Measurements from ENCODE around the gene UST. TPM values are rescaled to one million over a fixed set of nuclear protein-coding genes. Genes with fewer than 3 reads are reported as not detected.

Gene UST
- total RNA-seq, 2 experiments from 2014 or later: 1.9 to 3.7 TPM

GRCh38 chr6:148984531-148985056 is 237.8 kb downstream of the UST start:
- intact Hi-C loops (cut with DNase I, micrococcal nuclease): no loop called here
- TF ChIP-seq CTCF (IDR thresholded peaks at IDR 0.05): no peak
- no peak overlapping the region for H3K4me3 ChIP-seq (ENCODE audit: low read length)

GRCh38 chr6:148985499-148985898 is 238.7 kb downstream of the UST start:
- Mint-ChIP-seq H3K9me3 (no peaks in the 10 kb centered on the region), H3K4me3 (no peak overlapping the region), H3K27ac (no peak overlapping the region), H3K36me3 (ENCODE audit: low read depth) (no peaks in the 10 kb centered on the region), H3K27me3 (no peaks in the 10 kb centered on the region), H3K4me1 (ENCODE audit: low read depth) (no peaks in the 10 kb centered on the region)
- no peak overlapping the region for H3K27ac ChIP-seq (ENCODE audit: low read depth in 1 of 2, low read length in 2 of 2)
- ATAC-seq (ENCODE audit: poor library complexity) (no peak), DNase-seq (no peak)
- no peaks in the 10 kb centered on the region for H3K9me3 ChIP-seq (ENCODE audit: control insufficient read depth in 1 of 2, insufficient read depth in 1 of 2, low read length in 2 of 2)
- H3K4me1 ChIP-seq (ENCODE audit: insufficient read depth, low read length): no peaks in the 10 kb centered on the region
- ChIA-PET POLR2A (no interaction called here), CTCF (no interaction called here)
- no peak overlapping the region for H3K4me3 ChIP-seq (ENCODE audit: low read length)
- TF ChIP-seq CTCF (IDR thresholded peaks at IDR 0.05): no peak
- no peaks in the 10 kb centered on the region for H3K36me3 ChIP-seq (ENCODE audit: insufficient read depth, low read length)
- H3K27me3 ChIP-seq (ENCODE audit: control insufficient read depth in 1 of 2, insufficient read depth in 2 of 2, low read length in 2 of 2): no peaks in the 10 kb centered on the region
- intact Hi-C loops (cut with DNase I, micrococcal nuclease): no loop called here

More at GRCh38 chr6:148984531-148985056, 237.8 kb downstream of the UST start:
- CTCF ChIA-PET: no interaction called here
- H3K9me3 ChIP-seq (ENCODE audit: control insufficient read depth in 1 of 2, insufficient read depth in 1 of 2, low read length in 2 of 2): no peaks in the 10 kb centered on the region
- no peak for DNase-seq
- no peaks in the 10 kb centered on the region for H3K9me3 Mint-ChIP-seq
- no peaks in the 10 kb centered on the region for H3K27me3 ChIP-seq (ENCODE audit: control insufficient read depth in 1 of 2, insufficient read depth in 2 of 2, low read length in 2 of 2)
- H3K27ac ChIP-seq (ENCODE audit: low read depth in 1 of 2, low read length in 2 of 2): no peak overlapping the region
- no peak for ATAC-seq (ENCODE audit: poor library complexity)
- H3K4me1 ChIP-seq (ENCODE audit: insufficient read depth, low read length): no peaks in the 10 kb centered on the region
- POLR2A ChIA-PET: no interaction called here
- no peak overlapping the region for H3K4me3 Mint-ChIP-seq
- no peaks in the 10 kb centered on the region for H3K36me3 ChIP-seq (ENCODE audit: insufficient read depth, low read length)
- H3K27me3 Mint-ChIP-seq: no peaks in the 10 kb centered on the region
- no peaks in the 10 kb centered on the region for H3K4me1 Mint-ChIP-seq (ENCODE audit: low read depth)
- no peak overlapping the region for H3K27ac Mint-ChIP-seq
- no peaks in the 10 kb centered on the region for H3K36me3 Mint-ChIP-seq (ENCODE audit: low read depth)

- no peak overlapping the region for H3K27ac Mint-ChIP-seq
- H3K4me3 Mint-ChIP-seq: no peak overlapping the region
- ATAC-seq (ENCODE audit: poor library complexity) (no peak), DNase-seq (no peak)
- no peaks in the 10 kb centered on the region for H3K36me3 Mint-ChIP-seq (ENCODE audit: low read depth)
- H3K27ac ChIP-seq (ENCODE audit: low read depth in 1 of 2, low read length in 2 of 2): no peak overlapping the region
- H3K27me3 ChIP-seq (ENCODE audit: control insufficient read depth in 1 of 2, insufficient read depth in 2 of 2, low read length in 2 of 2): no peaks in the 10 kb centered on the region
- H3K4me1 Mint-ChIP-seq (ENCODE audit: low read depth): no peaks in the 10 kb centered on the region
- no peak overlapping the region for H3K4me3 ChIP-seq (ENCODE audit: low read length)
- TF ChIP-seq CTCF (IDR thresholded peaks at IDR 0.05): no peak
- intact Hi-C loops (cut with DNase I, micrococcal nuclease): no loop called here
- H3K9me3 Mint-ChIP-seq: no peaks in the 10 kb centered on the region
- H3K36me3 ChIP-seq (ENCODE audit: insufficient read depth, low read length): no peaks in the 10 kb centered on the region
- no peaks in the 10 kb centered on the region for H3K9me3 ChIP-seq (ENCODE audit: control insufficient read depth in 1 of 2, insufficient read depth in 1 of 2, low read length in 2 of 2)
- ChIA-PET POLR2A (no interaction called here), CTCF (no interaction called here)
- no peaks in the 10 kb centered on the region for H3K4me1 ChIP-seq (ENCODE audit: insufficient read depth, low read length)
- H3K27me3 Mint-ChIP-seq: no peaks in the 10 kb centered on the region
These were observed 239.8 kb downstream of the UST start for GRCh38 chr6:148986608-148987007.

All from CD4-positive, alpha-beta T cell (primary cell).